Measurements from ENCODE around the gene TKFC. TPM values are rescaled to one million over a fixed set of nuclear protein-coding genes. Genes with fewer than 3 reads are reported as not detected.

The TKFC gene
- polyA plus RNA-seq, 1 experiment: 37.6 TPM

- ChIA-PET POLR2A (no interaction called here), CTCF (interaction anchor here (1.0 to 1.3 kb wide), 2 partner anchors 10 to 20 kb away, joined by 3 read pairs; no protein-coding TSS in a partner anchor)
- DNase-seq (ENCODE audit: low read depth): no peak
- no peaks in the 10 kb centered on the region; the same call in 1 of the 2 replicates for H3K36me3 ChIP-seq (ENCODE audit: control insufficient read depth, insufficient read depth, low read length)
- TF ChIP-seq, protein P1, sequence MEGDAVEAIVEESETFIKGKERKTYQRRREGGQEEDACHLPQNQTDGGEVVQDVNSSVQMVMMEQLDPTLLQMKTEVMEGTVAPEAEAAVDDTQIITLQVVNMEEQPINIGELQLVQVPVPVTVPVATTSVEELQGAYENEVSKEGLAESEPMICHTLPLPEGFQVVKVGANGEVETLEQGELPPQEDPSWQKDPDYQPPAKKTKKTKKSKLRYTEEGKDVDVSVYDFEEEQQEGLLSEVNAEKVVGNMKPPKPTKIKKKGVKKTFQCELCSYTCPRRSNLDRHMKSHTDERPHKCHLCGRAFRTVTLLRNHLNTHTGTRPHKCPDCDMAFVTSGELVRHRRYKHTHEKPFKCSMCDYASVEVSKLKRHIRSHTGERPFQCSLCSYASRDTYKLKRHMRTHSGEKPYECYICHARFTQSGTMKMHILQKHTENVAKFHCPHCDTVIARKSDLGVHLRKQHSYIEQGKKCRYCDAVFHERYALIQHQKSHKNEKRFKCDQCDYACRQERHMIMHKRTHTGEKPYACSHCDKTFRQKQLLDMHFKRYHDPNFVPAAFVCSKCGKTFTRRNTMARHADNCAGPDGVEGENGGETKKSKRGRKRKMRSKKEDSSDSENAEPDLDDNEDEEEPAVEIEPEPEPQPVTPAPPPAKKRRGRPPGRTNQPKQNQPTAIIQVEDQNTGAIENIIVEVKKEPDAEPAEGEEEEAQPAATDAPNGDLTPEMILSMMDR (IDR thresholded peaks at IDR 0.05; ENCODE audit: insufficient read depth, low read depth, low read length): no peak
- no peak overlapping the region for H3K4me3 ChIP-seq (ENCODE audit: low read depth, low read length)
- H3K27me3 ChIP-seq (ENCODE audit: control insufficient read depth, insufficient read depth, low read length): no peaks in the 10 kb centered on the region
Observed at GRCh38 chr11:61292356-61292755, 40.7 kb upstream of the TKFC start.

GRCh38 chr11:61293867-61294716 lies 38.9 kb upstream of the TKFC start:
- H3K36me3 ChIP-seq (ENCODE audit: control insufficient read depth, insufficient read depth, low read length): no peaks in the 10 kb centered on the region
- POLR2A ChIA-PET: interaction anchor here (0.6 kb wide), 1 partner anchor 17 kb away, joined by 3 read pairs; no protein-coding TSS in a partner anchor
- TF ChIP-seq, protein P1 (IDR thresholded peaks at IDR 0.05; ENCODE audit: insufficient read depth, low read depth, low read length): no peak
- H3K4me3 ChIP-seq (ENCODE audit: low read depth, low read length): peak overlapping the region; percentile 44
- CTCF ChIA-PET: interaction anchor here (0.6 to 2.9 kb wide), 11 partner anchors 12 to 174 kb away, joined by 3 to 16 read pairs (median 4); no protein-coding TSS in a partner anchor
- no peak for DNase-seq (ENCODE audit: low read depth)
- H3K27me3 ChIP-seq (ENCODE audit: control insufficient read depth, insufficient read depth, low read length): no peaks in the 10 kb centered on the region

DNA sequence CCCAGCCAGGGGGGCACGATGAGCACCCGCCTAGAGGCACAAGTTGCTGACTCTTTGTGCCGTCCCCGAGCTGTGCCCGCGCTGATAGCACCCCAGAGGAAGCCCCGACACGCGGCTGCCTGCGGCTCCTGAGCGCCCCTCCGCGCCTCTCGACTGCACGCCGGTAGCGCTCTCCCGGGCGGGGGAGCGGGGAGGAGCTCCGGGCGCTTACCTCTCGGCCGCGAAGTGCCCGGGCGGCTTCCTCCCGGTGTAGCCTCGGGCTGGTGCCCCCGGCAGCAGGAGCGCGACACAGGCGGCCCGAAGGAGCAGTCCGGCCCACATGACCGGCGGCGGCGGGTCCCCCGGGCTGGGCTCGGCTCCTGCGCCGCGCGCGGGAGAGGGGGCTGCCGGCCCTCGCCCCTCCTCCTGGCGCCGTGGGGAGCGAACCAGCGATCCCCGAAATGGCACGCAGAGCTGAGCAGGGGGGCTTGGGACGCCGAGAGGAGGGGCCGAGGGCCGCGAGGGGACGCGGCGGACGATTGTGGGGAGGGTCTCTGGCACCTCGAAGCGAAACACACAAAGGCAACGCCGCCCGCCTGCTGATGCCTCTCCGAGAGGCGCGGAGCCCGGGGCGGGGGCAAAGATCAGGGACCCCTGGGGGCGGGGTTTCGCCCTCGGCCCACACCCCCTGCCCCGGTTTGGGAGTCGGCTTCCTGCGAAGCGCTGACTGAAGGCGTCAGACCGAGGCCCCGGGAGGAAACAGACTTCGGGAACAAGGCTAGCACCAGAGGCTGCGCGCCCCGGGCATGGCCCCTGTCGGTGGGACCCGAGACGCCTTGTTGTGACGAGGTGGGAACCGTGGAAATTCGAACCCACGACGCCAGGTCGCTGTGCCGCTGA lies 38.1 kb upstream of the TKFC start, which contains the start of gene VWCE:
TSS of gene VWCE (minus strand) at position 600 of the 879 bp plus-strand sequence. CDS start at position 321, 279 bp downstream.
- ChIA-PET POLR2A (interaction anchor here (0.6 kb wide), 1 partner anchor 1024 kb away, joined by 8 read pairs; no protein-coding TSS in a partner anchor), CTCF (interaction anchor here (0.6 to 2.9 kb wide), 10 partner anchors 10 to 175 kb away, joined by 3 to 16 read pairs (median 4); no protein-coding TSS in a partner anchor)
- H3K36me3 ChIP-seq (ENCODE audit: control insufficient read depth, insufficient read depth, low read length): peaks cover 3% of the 10 kb centered on the region
- no peak for DNase-seq (ENCODE audit: low read depth)
- TF ChIP-seq, protein P1 (IDR thresholded peaks at IDR 0.05; ENCODE audit: insufficient read depth, low read depth, low read length): peak; percentile 49
- no peaks in the 10 kb centered on the region for H3K27me3 ChIP-seq (ENCODE audit: control insufficient read depth, insufficient read depth, low read length)
- H3K4me3 ChIP-seq (ENCODE audit: low read depth, low read length): peak within 1 kb of the TSS; percentile 44

DNA sequence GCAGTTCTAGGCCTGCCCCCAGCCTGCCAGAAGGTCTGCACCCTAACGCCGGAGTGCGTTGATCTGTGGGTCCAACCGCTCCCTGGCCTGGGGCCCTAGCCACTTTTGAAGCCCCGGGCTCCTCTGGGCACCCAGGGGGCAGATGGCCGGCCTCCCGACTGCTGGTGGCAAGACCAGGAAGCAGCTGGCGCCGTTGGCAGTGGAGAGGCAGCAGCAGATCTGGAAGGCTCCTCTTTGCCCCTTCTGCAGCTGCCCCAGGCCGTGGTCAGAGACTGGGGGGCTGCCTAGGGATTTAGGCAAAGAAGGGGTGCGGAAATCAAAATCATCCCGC lies 37.5 kb upstream of the TKFC start:
- CTCF ChIA-PET: interaction anchor here (0.9 to 2.9 kb wide), 4 partner anchors 11 to 42 kb away, joined by 3 to 16 read pairs (median 4); no protein-coding TSS in a partner anchor
- Histone ChIP-seq H3K27me3 (ENCODE audit: control insufficient read depth, insufficient read depth, low read length) (no peaks in the 10 kb centered on the region), H3K36me3 (ENCODE audit: control insufficient read depth, insufficient read depth, low read length) (peaks cover 7% of the 10 kb centered on the region), H3K4me3 (ENCODE audit: low read depth, low read length) (no peak overlapping the region)
- no peak for DNase-seq (ENCODE audit: low read depth)
- POLR2A ChIA-PET: no interaction called here
- TF ChIP-seq, protein P1 (IDR thresholded peaks at IDR 0.05; ENCODE audit: insufficient read depth, low read depth, low read length): no peak
